SH-SY5Y (cell line): ENCODE results near the gene PLTP.

Source experiments
- GATA2 ChIP-seq: IDR thresholded peaks from 2 replicates; pipeline ENCODE4 v1.6.1; 2011; ENCODE audit warnings: mild to moderate bottlenecking, low read depth, low read length
- GATA3 ChIP-seq: IDR thresholded peaks from 2 replicates; pipeline ENCODE4 v1.6.1; 2011; ENCODE audit warnings: low read depth, mild to moderate bottlenecking, low read length, moderate library complexity

DNA sequence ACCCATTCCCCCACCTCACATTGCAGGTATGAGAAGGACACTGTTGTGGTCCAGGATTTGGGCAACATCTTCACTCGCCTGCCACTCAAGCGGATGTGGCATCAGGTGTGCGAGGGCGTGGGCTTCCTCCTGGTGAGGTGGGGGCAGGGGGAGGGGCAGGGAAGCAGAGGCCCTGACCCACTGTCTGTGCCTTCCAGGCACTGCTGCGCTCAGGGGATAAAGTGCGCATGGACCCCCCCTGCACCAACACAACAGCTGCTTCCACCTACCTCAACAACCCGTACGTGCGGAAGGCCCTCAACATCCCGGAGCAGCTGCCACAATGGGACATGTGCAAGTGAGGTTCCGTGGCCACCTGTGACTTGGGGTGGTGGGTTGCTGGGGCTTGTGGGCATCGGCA, 17.2 kb downstream of the PLTP start:
- TF ChIP-seq GATA3 (no peak), GATA2 (no peak)
